Parathyroid adenoma (tissue), 2 donors: ENCODE measurements around the gene PSMA1.
"Not testable (repeated sequence)": the region's sequence is repeated elsewhere in the genome, so short reads cannot be mapped to it uniquely, and the experiment has no call there.

ENCODE experiments used
- H2AFZ ChIP-seq: fragments of 300-600 bp; sonication (generic); one replicate; pipeline ENCODE4 v1.7.0; 2017; ENCODE audit warnings: antibody characterized with exemption, mild to moderate bottlenecking
- H3K27ac ChIP-seq: fragments of 300-600 bp; sonication (generic); one replicate; pipeline ENCODE4 v1.7.0; 2017
- H3K27me3 ChIP-seq: fragments of 300-600 bp; sonication (generic); one replicate; pipeline ENCODE4 v1.7.0; 2017; ENCODE audit warnings: low read length; ENCODE audit not compliant: control insufficient read depth, insufficient read depth
- H3K36me3 ChIP-seq: fragments of 300-600 bp; sonication (generic); one replicate; pipeline ENCODE4 v1.7.0; 2017; ENCODE audit warnings: low read length; ENCODE audit not compliant: control insufficient read depth, insufficient read depth
- H3K4me1 ChIP-seq: fragments of 300-600 bp; sonication (generic); one replicate; pipeline ENCODE4 v1.7.0; 2017; ENCODE audit warnings: control low read depth
- H3K4me2 ChIP-seq: fragments of 300-600 bp; sonication (generic); one replicate; pipeline ENCODE4 v1.7.0; 2017; ENCODE audit warnings: low read length
- H3K4me3 ChIP-seq: fragments of 300-600 bp; sonication (generic); one replicate; pipeline ENCODE4 v1.7.0; 2017; ENCODE audit warnings: low read depth, low read length
- H3K79me2 ChIP-seq: fragments of 300-600 bp; sonication (generic); one replicate; pipeline ENCODE4 v1.7.0; 2017; ENCODE audit warnings: control low read depth
- H3K9ac ChIP-seq: fragments of 300-600 bp; sonication (generic); one replicate; pipeline ENCODE4 v1.7.0; 2017; ENCODE audit warnings: mild to moderate bottlenecking
- H3K9me3 ChIP-seq: fragments of 300-600 bp; sonication (generic); one replicate; pipeline ENCODE4 v1.7.0; 2017; ENCODE audit warnings: low read length; ENCODE audit not compliant: control insufficient read depth
- CTCF ChIP-seq: fragments of 300-600 bp; sonication (generic); IDR thresholded peaks from one replicate; pipeline ENCODE4 v1.7.0; 2017; ENCODE audit warnings: antibody characterized with exemption, mild to moderate bottlenecking
- donor health status: primary hyperparathyroidism.

Gene PSMA1

GRCh38 chr11:14537134-14537599, 17.0 kb upstream of the PSMA1 start:
- Histone ChIP-seq H3K9ac (no peak overlapping the region), H2AFZ (no peak overlapping the region), H3K79me2 (no peaks in the 10 kb centered on the region), H3K36me3 (no peaks in the 10 kb centered on the region), H3K27ac (no peak overlapping the region), H3K4me1 (no peaks in the 10 kb centered on the region), H3K9me3 (no peaks in the 10 kb centered on the region), H3K27me3 (no peaks in the 10 kb centered on the region), H3K4me3 (peak overlapping the region; percentile 16), H3K4me2 (no peak overlapping the region)
- peak; percentile 44 for TF ChIP-seq CTCF

GRCh38 chr11:14535166-14535565, 15.0 kb upstream of the PSMA1 start:
- not testable (repeated sequence) for H3K79me2 ChIP-seq, H3K36me3 ChIP-seq, H3K4me1 ChIP-seq, H3K27me3 ChIP-seq, H3K9me3 ChIP-seq, H3K9ac ChIP-seq, H2AFZ ChIP-seq, H3K27ac ChIP-seq, H3K4me2 ChIP-seq, H3K4me3 ChIP-seq

GRCh38 chr11:14529951-14530350, 9.8 kb upstream of the PSMA1 start:
- Histone ChIP-seq H3K9ac (no peak overlapping the region), H3K27ac (no peak overlapping the region), H3K27me3 (no peaks in the 10 kb centered on the region), H3K36me3 (no peaks in the 10 kb centered on the region), H2AFZ (no peak overlapping the region), H3K4me3 (no peak overlapping the region), H3K9me3 (no peaks in the 10 kb centered on the region), H3K4me2 (no peak overlapping the region), H3K4me1 (no peaks in the 10 kb centered on the region), H3K79me2 (no peaks in the 10 kb centered on the region)
- TF ChIP-seq CTCF = no peak

- no peak overlapping the region for H3K27ac ChIP-seq
- H3K4me1 ChIP-seq = no peaks in the 10 kb centered on the region
- H3K79me2 ChIP-seq = no peaks in the 10 kb centered on the region
- H3K27me3 ChIP-seq = no peaks in the 10 kb centered on the region
- TF ChIP-seq CTCF = no peak
- no peaks in the 10 kb centered on the region for H3K36me3 ChIP-seq
- H2AFZ ChIP-seq = no peak overlapping the region
- no peak overlapping the region for H3K4me3 ChIP-seq
- no peaks in the 10 kb centered on the region for H3K9me3 ChIP-seq
- no peak overlapping the region for H3K9ac ChIP-seq
- H3K4me2 ChIP-seq = no peak overlapping the region
Measured at GRCh38 chr11:14529321-14529720, 9.1 kb upstream of the PSMA1 start.

GRCh38 chr11:14522801-14523200, 2.6 kb upstream of the PSMA1 start:
- no peaks in the 10 kb centered on the region for H3K79me2 ChIP-seq
- no peak for TF ChIP-seq CTCF

More at GRCh38 chr11:14522801-14523200, 2.6 kb upstream of the PSMA1 start:
- H3K27ac ChIP-seq = no peak overlapping the region
- no peaks in the 10 kb centered on the region for H3K9me3 ChIP-seq
- no peaks in the 10 kb centered on the region for H3K27me3 ChIP-seq
- H3K4me3 ChIP-seq = no peak overlapping the region
- no peaks in the 10 kb centered on the region for H3K36me3 ChIP-seq
- H3K9ac ChIP-seq = no peak overlapping the region
- no peak overlapping the region for H3K4me2 ChIP-seq
- H3K4me1 ChIP-seq = no peaks in the 10 kb centered on the region
- H2AFZ ChIP-seq = no peak overlapping the region
